NB4 (cell line): ENCODE data around the gene ACSL3.

ENCODE experiments used
- CTCF ChIP-seq: IDR thresholded peaks from one replicate; pipeline ENCODE4 v1.5.1; 2012; ENCODE audit warnings: low read depth, low read length
- POLR2A ChIP-seq: IDR thresholded peaks from 2 replicates; pipeline ENCODE4 v1.6.1; 2011; ENCODE audit warnings: mild to moderate bottlenecking; ENCODE audit not compliant: insufficient read length; ENCODE audit errors: extremely low read depth

DNA sequence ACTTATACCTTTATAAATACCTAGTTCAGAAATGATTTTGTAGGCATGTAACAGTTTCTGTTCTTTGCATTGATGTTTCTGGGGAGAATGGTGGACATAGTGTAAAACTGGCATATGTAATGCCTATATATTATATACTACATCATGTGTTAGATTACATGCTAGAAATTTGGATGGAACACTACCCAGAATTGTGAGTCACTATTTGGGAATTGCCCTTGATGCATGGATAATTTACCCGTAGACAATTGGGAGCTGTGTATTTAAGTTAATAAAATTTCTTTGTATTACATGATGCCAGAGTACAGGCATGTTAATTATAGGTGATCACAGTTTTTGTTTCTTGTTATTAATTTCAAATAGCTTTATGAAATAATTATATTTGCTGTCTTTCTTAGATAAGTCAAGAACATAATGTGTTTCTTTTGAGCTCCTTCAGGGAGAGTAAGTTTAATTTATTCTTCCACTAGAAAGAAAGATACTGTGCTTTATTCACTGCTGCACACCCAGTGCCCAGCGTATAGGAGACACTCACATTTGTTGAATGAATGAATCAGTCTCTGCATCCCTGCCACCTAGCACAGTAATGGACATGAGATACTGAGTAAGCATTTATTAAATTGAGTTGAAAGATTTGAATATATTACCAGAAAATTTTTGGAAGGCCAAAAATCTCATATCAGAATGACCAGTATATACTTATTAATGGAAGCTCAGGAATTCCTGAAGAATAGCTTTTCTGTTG is 16.9 kb downstream of the ACSL3 start:
- no peak for TF ChIP-seq CTCF
- TF ChIP-seq POLR2A, result no peak
